KOPT-K1 (cell line): ENCODE measurements around the gene FGFBP1.

Experiments
- H3K27ac ChIP-seq: fragments of 200-600 bp; sonication (generic); 2 replicates; pipeline ENCODE4 v1.5.1; 2016; ENCODE audit warnings: antibody characterized with exemption, mild to moderate bottlenecking, low read depth, low read length; ENCODE audit not compliant: poor library complexity, severe bottlenecking
- H3K36me3 ChIP-seq: fragments of 200-600 bp; sonication (generic); 2 replicates; pipeline ENCODE4 v1.5.1; 2017; ENCODE audit warnings: antibody characterized with exemption, mild to moderate bottlenecking, low read length, moderate library complexity; ENCODE audit not compliant: insufficient read depth
- H3K9me3 ChIP-seq: fragments of 200-600 bp; sonication (generic); 2 replicates; pipeline ENCODE4 v1.5.1; 2017; ENCODE audit warnings: antibody characterized with exemption, low read length, mild to moderate bottlenecking; ENCODE audit not compliant: insufficient read depth, poor library complexity, severe bottlenecking

Gene FGFBP1

DNA sequence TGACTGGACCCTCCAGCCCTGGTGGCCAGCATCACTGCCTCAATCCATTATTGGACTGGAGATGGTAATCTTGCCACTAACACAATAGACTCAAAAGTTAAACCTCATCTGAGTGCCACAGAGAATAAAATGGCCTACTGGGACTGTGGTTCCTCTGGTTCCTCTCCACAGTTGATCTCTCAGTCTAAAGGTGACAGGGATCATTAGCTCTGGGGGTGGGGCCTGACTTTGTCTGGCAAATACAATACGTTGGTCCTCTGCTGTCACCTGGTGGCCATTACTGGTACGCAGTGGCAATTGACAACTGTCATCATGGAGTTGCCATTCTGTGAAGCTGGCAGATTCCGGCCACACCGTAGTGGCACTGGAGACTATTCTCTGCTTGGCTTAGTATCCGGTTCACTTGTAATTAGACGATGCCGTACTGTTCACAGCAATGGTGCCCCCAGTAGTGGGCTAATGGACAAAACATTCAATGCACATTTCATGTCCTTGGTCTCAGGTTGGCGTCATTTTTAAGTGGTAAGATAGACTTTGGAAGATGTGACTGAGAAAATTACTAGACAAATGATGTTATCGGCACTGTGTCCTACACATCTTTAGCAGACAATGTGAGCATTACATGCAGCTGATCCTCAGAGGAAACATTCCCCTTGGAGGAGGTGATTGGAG lies 17.8 kb upstream of the FGFBP1 start:
- Histone ChIP-seq H3K36me3 (no peaks in the 10 kb centered on the region), H3K27ac (no peak overlapping the region), H3K9me3 (no peaks in the 10 kb centered on the region)

DNA sequence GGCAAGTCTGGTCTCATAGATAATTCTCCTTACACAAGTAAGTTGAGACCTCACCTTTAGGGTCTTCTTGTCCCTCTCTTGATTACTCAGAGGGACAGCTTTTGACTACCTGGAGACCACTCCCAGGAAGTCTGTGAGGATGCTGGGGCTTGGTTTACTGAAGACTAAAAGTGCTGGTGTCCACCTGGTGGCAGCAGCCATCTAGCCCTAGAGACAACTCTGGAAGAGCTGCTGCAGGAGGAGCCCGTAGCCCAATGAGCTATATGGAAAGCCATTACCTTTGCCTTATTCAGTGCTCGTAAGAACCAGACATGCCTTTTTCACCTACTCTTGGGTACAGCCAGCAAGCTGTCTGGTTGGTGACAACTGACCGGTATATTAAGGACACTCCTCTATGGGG lies 17.1 kb upstream of the FGFBP1 start:
- H3K36me3 ChIP-seq = no peaks in the 10 kb centered on the region
- H3K9me3 ChIP-seq = no peaks in the 10 kb centered on the region
- no peak overlapping the region for H3K27ac ChIP-seq

DNA sequence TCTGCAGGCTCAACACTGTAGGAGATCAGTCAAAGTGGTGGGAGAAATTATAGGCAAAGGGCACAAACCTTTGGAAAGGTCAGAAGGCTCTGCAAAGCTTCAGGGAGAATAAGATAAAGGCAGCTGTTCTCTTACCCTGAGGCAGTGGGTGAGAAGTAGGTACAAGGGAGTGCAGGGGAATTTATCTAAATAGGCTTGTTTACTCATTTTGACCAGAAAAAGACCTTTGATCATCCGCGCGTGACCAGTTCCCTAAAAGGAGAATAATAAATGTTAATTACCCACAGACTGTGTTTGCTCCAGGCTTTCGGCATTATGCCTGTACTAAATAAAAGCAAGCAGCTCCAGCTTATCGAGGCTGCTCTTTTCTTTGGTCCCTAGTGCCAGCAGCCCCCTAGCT lies 15.1 kb upstream of the FGFBP1 start:
- no peaks in the 10 kb centered on the region for H3K9me3 ChIP-seq
- H3K27ac ChIP-seq = no peak overlapping the region
- no peaks in the 10 kb centered on the region for H3K36me3 ChIP-seq

DNA sequence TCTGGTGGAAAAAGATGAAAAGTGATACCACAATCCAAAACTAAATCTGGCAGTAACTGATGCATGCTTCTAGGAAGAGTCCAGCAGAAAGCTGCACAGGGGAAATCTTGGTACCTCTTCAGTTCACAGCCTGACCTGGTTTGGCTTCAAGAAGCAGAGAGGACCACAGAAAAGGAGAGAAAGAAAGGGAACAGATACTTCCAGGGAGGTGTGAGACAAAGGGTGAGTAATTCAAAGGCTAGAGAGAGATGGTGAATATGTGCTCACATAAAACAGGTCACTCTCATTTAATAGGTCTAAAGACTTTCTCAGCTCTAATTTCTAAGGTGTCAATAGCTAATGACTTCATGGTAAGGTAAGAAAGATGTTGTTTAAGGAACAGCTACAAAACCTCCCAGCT lies 13.2 kb upstream of the FGFBP1 start:
- Histone ChIP-seq H3K9me3 (no peaks in the 10 kb centered on the region), H3K27ac (no peak overlapping the region), H3K36me3 (no peaks in the 10 kb centered on the region)

DNA sequence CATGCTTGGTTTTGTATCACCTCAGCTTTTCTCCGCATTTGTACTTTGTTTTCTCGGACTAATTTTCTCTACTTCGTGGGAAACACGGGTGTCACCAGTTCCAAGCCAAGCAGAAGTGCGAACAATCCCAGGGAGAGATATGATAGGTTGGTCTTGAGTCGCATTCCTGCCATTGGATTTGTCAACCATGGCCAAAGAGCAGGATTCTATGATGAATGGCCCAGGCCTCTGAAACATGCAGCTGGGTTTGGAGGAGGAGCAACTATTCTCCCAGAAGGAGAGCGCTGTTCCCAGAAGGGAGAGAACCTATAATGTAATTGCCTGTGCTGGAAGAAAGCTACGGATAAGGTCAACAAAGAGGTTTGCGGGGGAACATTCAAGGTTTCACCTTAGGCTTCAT lies 10.3 kb upstream of the FGFBP1 start:
- Histone ChIP-seq H3K27ac (no peak overlapping the region), H3K36me3 (no peaks in the 10 kb centered on the region), H3K9me3 (no peaks in the 10 kb centered on the region)

DNA sequence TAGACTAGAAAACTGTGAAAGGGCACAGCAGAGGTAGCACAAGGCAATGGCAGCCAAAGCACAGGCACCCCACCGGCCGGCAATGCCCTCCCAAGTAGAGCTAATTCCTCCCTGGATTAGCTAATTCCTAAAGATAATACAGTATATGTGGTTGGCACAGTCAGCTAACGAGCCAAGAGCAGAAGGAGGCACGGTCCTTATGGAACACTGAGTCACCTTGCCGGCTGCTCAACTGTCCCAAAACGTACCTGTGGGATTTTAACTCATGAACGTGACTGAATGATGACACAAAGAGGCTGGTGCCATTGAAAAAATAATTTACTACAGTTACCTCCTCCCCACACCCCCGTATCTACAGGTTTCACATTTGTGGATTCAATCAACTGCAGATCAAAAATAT lies 9.1 kb upstream of the FGFBP1 start:
- Histone ChIP-seq H3K27ac (no peak overlapping the region), H3K36me3 (no peaks in the 10 kb centered on the region), H3K9me3 (no peaks in the 10 kb centered on the region)

DNA sequence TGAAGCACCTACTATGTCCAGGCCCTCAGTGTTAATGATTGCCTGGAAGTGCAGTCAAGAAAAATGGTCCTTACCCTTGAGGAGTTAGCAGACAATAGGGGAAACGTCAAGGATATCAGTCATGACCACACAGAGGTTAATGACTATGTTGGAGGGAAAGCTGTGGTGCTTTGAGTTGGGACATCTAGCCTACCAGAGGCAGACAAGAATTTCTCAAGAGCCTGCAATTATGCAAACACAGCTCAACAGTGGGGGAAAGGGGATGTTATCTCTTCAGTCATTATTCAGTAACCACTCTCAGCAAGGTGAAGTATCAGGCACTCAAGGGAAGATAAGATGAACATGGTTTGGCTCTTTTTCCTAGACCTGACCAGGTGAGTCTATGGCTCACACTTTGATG lies 7.0 kb upstream of the FGFBP1 start:
- no peak overlapping the region for H3K27ac ChIP-seq
- no peaks in the 10 kb centered on the region for H3K36me3 ChIP-seq
- H3K9me3 ChIP-seq = no peaks in the 10 kb centered on the region

DNA sequence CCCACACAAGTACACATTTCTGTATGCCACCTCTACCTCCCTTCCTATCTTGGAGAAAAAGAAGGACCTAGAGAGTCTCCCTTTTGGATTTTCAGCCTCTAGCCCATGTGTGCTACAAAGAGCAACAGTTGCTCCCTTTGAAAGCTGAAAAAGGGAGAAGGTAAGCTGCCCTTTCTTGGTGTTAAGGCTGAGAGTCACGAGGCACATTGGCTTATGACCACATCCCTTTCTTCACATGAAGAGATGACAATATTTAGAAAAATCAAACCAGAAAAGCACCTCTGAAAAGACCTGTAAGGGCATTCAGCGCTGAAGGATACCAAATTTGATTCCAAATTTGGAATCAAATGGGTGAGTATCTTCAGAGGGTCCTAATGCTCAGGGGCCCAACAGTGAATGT lies 6.4 kb upstream of the FGFBP1 start:
- no peaks in the 10 kb centered on the region for H3K36me3 ChIP-seq
- no peak overlapping the region for H3K27ac ChIP-seq
- no peaks in the 10 kb centered on the region for H3K9me3 ChIP-seq

DNA sequence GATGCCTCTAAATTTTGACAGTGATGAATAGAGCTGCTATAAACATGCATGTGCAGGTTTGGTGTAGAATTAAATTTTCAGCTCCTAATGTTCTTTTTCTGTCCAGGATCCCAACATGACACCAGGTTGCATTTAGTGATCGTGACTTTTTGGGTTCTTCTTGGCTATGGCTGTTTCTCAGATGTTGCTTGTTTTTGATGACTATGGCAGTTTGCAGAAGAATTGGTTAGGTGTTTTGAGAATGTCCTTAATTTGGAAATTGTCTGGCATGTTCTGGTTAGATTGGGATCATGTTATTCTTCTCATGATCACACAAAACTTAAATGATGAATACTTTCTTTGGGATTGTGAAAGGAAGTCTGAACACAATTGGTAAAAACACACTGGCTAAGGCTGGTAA lies 3.7 kb upstream of the FGFBP1 start:
- Histone ChIP-seq H3K27ac (no peak overlapping the region), H3K36me3 (no peaks in the 10 kb centered on the region), H3K9me3 (no peaks in the 10 kb centered on the region)

DNA sequence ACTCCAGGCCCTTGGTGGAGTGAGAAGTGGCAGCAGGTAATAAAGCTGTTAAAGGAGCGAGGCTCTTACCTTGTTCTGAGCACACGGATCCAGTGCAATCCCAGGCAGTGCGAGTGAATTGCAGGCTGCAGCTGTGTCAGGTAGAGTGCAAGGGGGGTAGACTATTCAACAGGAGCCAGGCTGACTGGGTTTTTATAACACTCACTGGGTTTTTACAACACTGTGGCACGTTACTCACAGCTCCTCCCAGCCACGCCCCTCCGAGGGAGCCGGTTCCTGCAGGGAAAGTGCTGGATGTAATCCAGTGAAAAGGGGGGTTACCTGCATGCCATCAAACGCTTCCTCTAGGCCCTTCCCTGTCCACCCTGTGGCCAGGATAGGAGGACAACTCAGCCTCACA lies 358 bp downstream of the FGFBP1 start:
- Histone ChIP-seq H3K27ac (no peak overlapping the region), H3K9me3 (no peaks in the 10 kb centered on the region), H3K36me3 (no peaks in the 10 kb centered on the region)

DNA sequence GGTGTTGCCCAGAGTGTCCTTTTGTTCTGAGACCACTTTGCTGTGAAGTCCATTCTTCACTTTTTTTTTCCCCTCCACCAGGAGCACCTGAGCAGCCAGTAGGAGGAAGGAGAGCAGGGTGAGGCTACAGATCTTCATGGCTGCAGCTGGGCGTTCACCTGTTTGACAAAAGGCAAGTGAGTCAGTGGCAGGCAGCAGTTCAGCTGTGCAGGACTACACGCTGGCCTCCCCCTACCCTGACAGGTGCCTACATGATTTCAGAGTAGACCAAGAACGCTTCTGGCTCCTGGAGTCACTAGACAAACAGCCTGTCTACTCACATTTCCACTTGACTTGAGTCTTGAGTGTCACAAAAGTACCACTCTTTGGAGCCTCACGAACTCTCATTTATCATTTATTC lies 2.0 kb downstream of the FGFBP1 start:
- Histone ChIP-seq H3K27ac (no peak overlapping the region), H3K9me3 (no peaks in the 10 kb centered on the region), H3K36me3 (no peaks in the 10 kb centered on the region)

DNA sequence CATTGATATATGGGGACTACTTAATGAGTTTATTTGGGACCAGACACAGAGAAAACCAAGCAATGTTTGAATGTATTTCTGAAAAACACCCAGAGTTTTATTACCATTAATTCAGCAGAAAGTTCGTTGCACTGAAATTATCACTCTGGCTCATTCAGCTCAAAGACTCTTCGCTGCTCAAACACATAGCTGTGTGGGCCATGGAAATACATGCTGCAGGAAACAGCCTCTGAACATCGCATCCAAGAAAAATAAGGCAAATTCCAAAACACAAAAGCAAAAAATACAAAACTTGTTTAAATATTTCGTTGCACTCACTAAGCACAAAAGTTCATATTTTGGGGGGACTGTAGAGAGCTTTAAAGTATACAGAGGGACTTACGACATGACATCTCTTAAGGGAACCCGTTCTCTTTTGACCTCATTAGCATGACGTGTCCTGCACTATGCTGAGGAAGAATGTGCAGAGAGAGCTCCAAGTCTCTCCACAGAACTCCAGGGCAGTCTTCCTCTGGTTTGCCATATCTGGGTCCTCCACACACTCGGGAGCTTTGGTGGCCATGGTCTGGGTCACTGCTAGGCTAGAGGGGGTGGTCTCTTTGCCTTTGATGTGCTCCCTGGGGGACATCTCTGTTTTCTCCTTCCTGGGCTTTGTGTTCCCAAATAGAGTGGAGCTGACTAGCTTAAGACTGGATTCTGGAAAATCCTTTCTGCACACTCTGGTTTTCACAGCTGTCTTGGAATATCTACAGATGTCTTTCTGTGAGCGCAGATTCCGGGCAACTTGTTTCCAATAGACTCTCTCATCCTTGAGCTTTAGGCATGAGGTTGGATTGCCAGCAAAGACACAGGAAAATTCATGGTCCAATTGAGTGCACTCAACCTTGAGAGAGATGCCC lies 2.8 kb downstream of the FGFBP1 start:
- no peaks in the 10 kb centered on the region for H3K9me3 ChIP-seq
- H3K27ac ChIP-seq = no peak overlapping the region
- H3K36me3 ChIP-seq = no peaks in the 10 kb centered on the region

DNA sequence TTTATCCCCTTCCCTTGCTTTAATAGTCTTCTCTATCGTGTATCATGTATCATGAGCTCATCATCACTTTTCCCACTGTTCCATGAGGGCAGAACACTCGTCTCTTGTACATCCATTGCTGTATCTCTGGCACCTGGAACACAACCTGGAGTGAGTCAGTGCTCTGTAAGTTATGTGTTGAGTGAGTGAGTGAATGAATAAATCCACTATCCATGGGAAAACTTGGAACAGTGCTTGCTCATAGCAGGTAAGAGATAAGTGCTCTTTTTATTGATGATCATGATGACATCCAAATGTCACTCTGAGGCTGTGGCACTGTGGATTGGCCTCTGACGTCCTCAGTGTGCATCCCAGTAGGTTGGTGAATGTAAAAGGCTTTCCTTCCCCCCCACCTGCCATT lies 4.3 kb downstream of the FGFBP1 start:
- Histone ChIP-seq H3K27ac (no peak overlapping the region), H3K9me3 (no peaks in the 10 kb centered on the region), H3K36me3 (no peaks in the 10 kb centered on the region)

DNA sequence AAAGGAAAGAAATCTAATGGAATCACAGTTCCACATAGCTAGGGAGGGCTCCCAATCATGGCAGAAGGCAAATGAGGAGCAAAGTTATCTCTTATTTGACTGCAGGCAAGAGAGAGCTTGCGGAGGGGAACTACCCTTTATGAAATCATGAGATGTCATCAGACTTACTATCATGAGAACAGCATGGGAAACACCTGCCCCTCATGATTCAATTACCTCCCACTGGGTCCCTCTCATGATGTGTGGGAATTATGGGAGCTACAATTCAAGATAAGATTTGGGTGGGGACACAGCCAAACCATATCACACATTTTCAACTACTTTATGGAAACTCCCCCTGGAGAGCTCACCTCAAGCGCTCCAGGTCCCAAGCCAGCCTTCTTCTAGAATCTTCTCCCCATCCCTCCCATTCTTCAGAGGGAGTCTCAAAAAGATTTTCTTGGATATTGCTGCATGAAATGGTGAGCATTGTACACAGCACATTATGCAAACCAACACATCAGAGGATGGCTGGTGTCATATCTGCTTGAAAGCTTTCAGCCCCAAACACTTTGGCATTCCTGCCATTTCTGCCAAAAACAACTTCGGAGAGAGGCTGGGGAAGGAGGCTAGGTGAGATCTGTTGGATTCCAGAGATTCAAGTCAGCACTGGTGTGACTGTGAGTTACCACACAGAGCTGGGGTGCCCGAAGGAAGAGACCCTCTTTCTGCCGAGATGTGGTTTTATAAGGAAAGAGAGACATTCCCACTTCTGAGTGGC lies 6.9 kb downstream of the FGFBP1 start:
- H3K36me3 ChIP-seq = no peaks in the 10 kb centered on the region
- H3K9me3 ChIP-seq = no peaks in the 10 kb centered on the region
- H3K27ac ChIP-seq = no peak overlapping the region

DNA sequence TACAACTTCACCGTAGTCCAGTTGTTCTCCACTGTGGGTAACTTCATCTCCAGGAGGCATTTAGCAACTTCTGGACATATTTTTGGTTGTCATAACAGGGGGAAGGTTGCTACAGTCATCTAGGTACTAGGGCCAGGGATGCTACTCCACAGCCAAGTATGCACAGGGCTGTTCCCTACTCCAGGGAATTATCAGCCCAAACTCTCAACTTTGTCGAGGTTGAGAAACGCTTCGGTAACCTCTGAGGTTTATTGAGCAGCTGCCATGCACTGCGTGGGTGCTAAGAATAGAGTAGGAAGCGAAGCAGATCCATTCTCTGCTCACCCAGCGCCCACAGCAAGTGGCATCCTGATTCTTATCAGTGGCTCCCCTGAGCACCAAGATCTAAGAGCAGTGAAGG lies 8.2 kb downstream of the FGFBP1 start:
- no peaks in the 10 kb centered on the region for H3K9me3 ChIP-seq
- H3K36me3 ChIP-seq = no peaks in the 10 kb centered on the region
- H3K27ac ChIP-seq = no peak overlapping the region
